ENCODE measurements around the gene GPATCH1. TPM values are rescaled to one million over a fixed set of nuclear protein-coding genes. Genes with fewer than 3 reads are reported as not detected.

The GPATCH1 gene
- total RNA-seq, 1 donor from 2014 or later, result 6.7 TPM

GRCh38 chr19:33102893-33103292 is 21.9 kb downstream of the GPATCH1 start:
- Histone ChIP-seq H3K27me3 (ENCODE audit: control insufficient read depth, insufficient read depth, low read length) (no peaks in the 10 kb centered on the region), H3K4me3 (ENCODE audit: low read depth, low read length) (no peak overlapping the region), H3K36me3 (ENCODE audit: control insufficient read depth, insufficient read depth, low read length) (no peaks in the 10 kb centered on the region)
- no peak for TF ChIP-seq CTCF (IDR thresholded peaks at IDR 0.05; ENCODE audit: insufficient read depth, low read length, poor library complexity, severe bottlenecking)
- no peak for DNase-seq (ENCODE audit: low read depth)

GRCh38 chr19:33108161-33108560 is 27.2 kb downstream of the GPATCH1 start:
- no peak for DNase-seq (ENCODE audit: low read depth)
- no peak for TF ChIP-seq CTCF (IDR thresholded peaks at IDR 0.05; ENCODE audit: insufficient read depth, low read length, poor library complexity, severe bottlenecking)
- Histone ChIP-seq H3K36me3 (ENCODE audit: control insufficient read depth, insufficient read depth, low read length) (no peaks in the 10 kb centered on the region), H3K27me3 (ENCODE audit: control insufficient read depth, insufficient read depth, low read length) (no peaks in the 10 kb centered on the region), H3K4me3 (ENCODE audit: low read depth, low read length) (no peak overlapping the region)

- DNase-seq (ENCODE audit: low read depth), result peak; percentile 70
- no peaks in the 10 kb centered on the region for H3K27me3 ChIP-seq (ENCODE audit: control insufficient read depth, insufficient read depth, low read length)
- TF ChIP-seq CTCF (IDR thresholded peaks at IDR 0.05; ENCODE audit: insufficient read depth, low read length, poor library complexity, severe bottlenecking), result no peak
- H3K36me3 ChIP-seq (ENCODE audit: control insufficient read depth, insufficient read depth, low read length), result no peaks in the 10 kb centered on the region
- no peak overlapping the region for H3K4me3 ChIP-seq (ENCODE audit: low read depth, low read length)
Measured at GRCh38 chr19:33110137-33110910, 29.3 kb downstream of the GPATCH1 start.

GRCh38 chr19:33111587-33111986 is 30.6 kb downstream of the GPATCH1 start:
- H3K36me3 ChIP-seq (ENCODE audit: control insufficient read depth, insufficient read depth, low read length), result no peaks in the 10 kb centered on the region
- H3K4me3 ChIP-seq (ENCODE audit: low read depth, low read length), result no peak overlapping the region
- DNase-seq (ENCODE audit: low read depth), result no peak
- no peaks in the 10 kb centered on the region for H3K27me3 ChIP-seq (ENCODE audit: control insufficient read depth, insufficient read depth, low read length)
- TF ChIP-seq CTCF (IDR thresholded peaks at IDR 0.05; ENCODE audit: insufficient read depth, low read length, poor library complexity, severe bottlenecking), result no peak

- TF ChIP-seq CTCF (IDR thresholded peaks at IDR 0.05; ENCODE audit: insufficient read depth, low read length, poor library complexity, severe bottlenecking), result no peak
- H3K27me3 ChIP-seq (ENCODE audit: control insufficient read depth, insufficient read depth, low read length), result no peaks in the 10 kb centered on the region
- H3K4me3 ChIP-seq (ENCODE audit: low read depth, low read length), result no peak overlapping the region
- peaks cover 1% of the 10 kb centered on the region for H3K36me3 ChIP-seq (ENCODE audit: control insufficient read depth, insufficient read depth, low read length)
- no peak for DNase-seq (ENCODE audit: low read depth)
Measured at GRCh38 chr19:33114312-33114711, 33.3 kb downstream of the GPATCH1 start.

GRCh38 chr19:33117501-33117900 is 36.5 kb downstream of the GPATCH1 start:
- no peak for TF ChIP-seq CTCF (IDR thresholded peaks at IDR 0.05; ENCODE audit: insufficient read depth, low read length, poor library complexity, severe bottlenecking)
- Histone ChIP-seq H3K27me3 (ENCODE audit: control insufficient read depth, insufficient read depth, low read length) (no peaks in the 10 kb centered on the region), H3K4me3 (ENCODE audit: low read depth, low read length) (no peak overlapping the region), H3K36me3 (ENCODE audit: control insufficient read depth, insufficient read depth, low read length) (peaks cover 1% of the 10 kb centered on the region)
- DNase-seq (ENCODE audit: low read depth), result no peak

All from kidney epithelial cell (primary cell).